Fibroblast of peridontal ligament (primary cell): ENCODE results near the gene TRAF4.
"Not testable (repeated sequence)": the region's sequence is repeated elsewhere in the genome, so short reads cannot be mapped to it uniquely, and the experiment has no call there.

ENCODE experiments used
- DNase-seq: peaks from one replicate; pipeline ENCODE4 v3.0.0-alpha.2; 2010; ENCODE audit errors: extremely low read depth

Gene TRAF4

GRCh38 chr17:28715217-28715616 is 28.6 kb upstream of the TRAF4 start:
- DNase-seq, result no peak

GRCh38 chr17:28716740-28717577 is 26.9 kb upstream of the TRAF4 start:
- DNase-seq, result peak; percentile 27

GRCh38 chr17:28717578-28718332 is 26.1 kb upstream of the TRAF4 start, which contains the start of gene RAB34:
RAB34 (minus strand) TSS chr17:28717868; CDS start chr17:28717266, 602 bp downstream.
- DNase-seq, result peak; percentile 84

- DNase-seq, result peak; percentile 13
Measured at GRCh38 chr17:28718333-28719020, 25.3 kb upstream of the TRAF4 start.

GRCh38 chr17:28719021-28719433 is 24.8 kb upstream of the TRAF4 start:
- no peak for DNase-seq

- DNase-seq, result no peak
Measured at GRCh38 chr17:28720247-28720996, 23.4 kb upstream of the TRAF4 start.

- DNase-seq, result not testable (repeated sequence)
Measured at GRCh38 chr17:28720997-28721329, 22.8 kb upstream of the TRAF4 start.

GRCh38 chr17:28722417-28723158 is 21.2 kb upstream of the TRAF4 start:
- no peak for DNase-seq

GRCh38 chr17:28723159-28723835 is 20.5 kb upstream of the TRAF4 start:
- DNase-seq, result no peak

GRCh38 chr17:28723836-28724499 is 19.8 kb upstream of the TRAF4 start:
- not testable (repeated sequence) for DNase-seq

GRCh38 chr17:28724500-28725165 is 19.2 kb upstream of the TRAF4 start:
- no peak for DNase-seq

GRCh38 chr17:28725166-28725659 is 18.6 kb upstream of the TRAF4 start:
- peak; percentile 44 for DNase-seq

GRCh38 chr17:28725660-28726225 is 18.1 kb upstream of the TRAF4 start:
- DNase-seq, result peak; percentile 72

- DNase-seq, result peak; percentile 41
Measured at GRCh38 chr17:28726226-28726626, 17.6 kb upstream of the TRAF4 start, which contains the start of gene TLCD1. TLCD1 (minus strand) TSS chr17:28726233; CDS start chr17:28726097, 136 bp downstream.

GRCh38 chr17:28726627-28727491 is 17.0 kb upstream of the TRAF4 start:
- DNase-seq, result peak; percentile 89

- DNase-seq, result peak; percentile 92
Measured at GRCh38 chr17:28728364-28729200, 15.2 kb upstream of the TRAF4 start, which contains the start of gene NEK8. NEK8 (plus strand) TSS chr17:28728788; CDS start chr17:28728814, 26 bp downstream.

GRCh38 chr17:28729950-28730330 is 13.9 kb upstream of the TRAF4 start:
- DNase-seq, result no peak
